Stomach (tissue), 4 donors: ENCODE results near the gene MTCH2.

ENCODE experiments used
- CTCF ChIP-seq, 7 experiments: fragments of 450-650 bp in 4 of 7; fragments of 200-600 bp in 3 of 7; sonication (generic) in 3 of 7; IDR thresholded peaks; one replicate each; pipeline ENCODE4 v1.5.1; 2016 to 2019; ENCODE audit warnings: antibody characterized with exemption in 7 of 7, control low read depth in 2 of 7, mild to moderate bottlenecking in 1 of 7
- EP300 ChIP-seq: sonication (generic); formaldehyde crosslinking; IDR thresholded peaks from one replicate; pipeline ENCODE4 v1.6.1; 2017; ENCODE audit warnings: antibody characterized with exemption
- POLR2A ChIP-seq, 4 donors: fragments of 450-650 bp; IDR thresholded peaks; one replicate each; pipeline ENCODE4 v1.6.1; 2016; ENCODE audit warnings: antibody characterized with exemption in 4 of 4, control low read depth in 2 of 4, mild to moderate bottlenecking in 1 of 4, moderate library complexity in 1 of 4
- POLR2AphosphoS5 ChIP-seq, 3 donors: sonication (generic); formaldehyde crosslinking; IDR thresholded peaks; one replicate each; pipeline ENCODE4 v1.6.1; 2016; ENCODE audit warnings: antibody characterized with exemption in 3 of 3

- TF ChIP-seq CTCF (IDR thresholded peaks at IDR 0.05) = peak in 1 of 7 experiments; percentile 22
- TF ChIP-seq EP300 = no peak
- TF ChIP-seq POLR2A (IDR thresholded peaks at IDR 0.05) = peak in 1 of 4 donors; percentile 52
- TF ChIP-seq POLR2AphosphoS5 (IDR thresholded peaks at IDR 0.05) = peak; percentile 84 to 97 (median 88)
These were observed 63.5 kb downstream of the MTCH2 start, which contains the start of the genes KBTBD4 and NDUFS3 for GRCh38 chr11:47578524-47579494.
